H9 (cell line): Measurements from ENCODE around the gene DCAF17. TPM values are rescaled to one million over a fixed set of nuclear protein-coding genes. Genes with fewer than 3 reads are reported as not detected.

Experiments
- DNase-seq: peaks from one replicate; pipeline ENCODE4 v3.0.0-alpha.2; 2017
- H2AFZ ChIP-seq: one replicate; pipeline ENCODE4 v1.6.1; 2013; ENCODE audit warnings: mild to moderate bottlenecking, low read length, control low read depth, moderate library complexity
- H2AK5ac ChIP-seq: 2 replicates; pipeline ENCODE4 v1.6.1; 2013; ENCODE audit warnings: low read length, control low read depth, mixed read lengths; ENCODE audit not compliant: insufficient read length
- H2BK120ac ChIP-seq: one replicate; pipeline ENCODE4 v1.6.1; 2013; ENCODE audit warnings: low read depth, mild to moderate bottlenecking, low read length, control low read depth, inconsistent platforms; ENCODE audit not compliant: poor library complexity, severe bottlenecking
- H2BK12ac ChIP-seq: 2 replicates; pipeline ENCODE4 v1.6.1; 2013; ENCODE audit warnings: low read length, control low read depth, mixed read lengths, low read depth; ENCODE audit not compliant: insufficient read length
- H2BK15ac ChIP-seq: 2 replicates; pipeline ENCODE4 v1.6.1; 2013; ENCODE audit warnings: low read depth, low read length, control low read depth
- H2BK20ac ChIP-seq: one replicate; pipeline ENCODE4 v1.6.1; 2013; ENCODE audit warnings: low read depth, mild to moderate bottlenecking, low read length, control low read depth, inconsistent platforms; ENCODE audit not compliant: poor library complexity, severe bottlenecking
- H2BK5ac ChIP-seq: 2 replicates; pipeline ENCODE4 v1.6.1; 2013; ENCODE audit warnings: low read length, control low read depth, mixed read lengths; ENCODE audit not compliant: insufficient read length
- H3K14ac ChIP-seq: 2 replicates; pipeline ENCODE4 v1.6.1; 2013; ENCODE audit warnings: low read length, control low read depth; ENCODE audit not compliant: insufficient read depth
- H3K18ac ChIP-seq: 2 replicates; pipeline ENCODE4 v1.6.1; 2013; ENCODE audit warnings: low read depth, mild to moderate bottlenecking, mixed read lengths, low read length, control low read depth; ENCODE audit not compliant: insufficient read length
- H3K23ac ChIP-seq: 2 replicates; pipeline ENCODE4 v1.6.1; 2013; ENCODE audit warnings: low read length, control low read depth, mixed read lengths, low read depth; ENCODE audit not compliant: insufficient read length
- H3K23me2 ChIP-seq: 2 replicates; pipeline ENCODE4 v1.6.1; 2013; ENCODE audit warnings: low read depth, mild to moderate bottlenecking, mixed read lengths, low read length, control low read depth; ENCODE audit not compliant: insufficient read length, poor library complexity, severe bottlenecking
- H3K27ac ChIP-seq: 2 replicates; pipeline ENCODE4 v1.5.1; 2013; ENCODE audit warnings: low read length, control low read depth, mixed read lengths, low read depth; ENCODE audit not compliant: insufficient read length
- H3K27me3 ChIP-seq: 2 replicates; pipeline ENCODE4 v1.6.1; 2013; ENCODE audit warnings: low read length, control low read depth, inconsistent platforms; ENCODE audit not compliant: insufficient read depth
- H3K4ac ChIP-seq: 2 replicates; pipeline ENCODE4 v1.6.1; 2013; ENCODE audit warnings: low read depth, mild to moderate bottlenecking, control low read depth, inconsistent platforms, low read length, moderate library complexity
- H3K4me1 ChIP-seq: 2 replicates; pipeline ENCODE4 v1.6.1; 2013; ENCODE audit warnings: low read length, control low read depth, inconsistent platforms; ENCODE audit not compliant: insufficient read depth
- H3K4me2 ChIP-seq: 2 replicates; pipeline ENCODE4 v1.6.1; 2013; ENCODE audit warnings: low read length, control low read depth, mixed read lengths; ENCODE audit not compliant: insufficient read length, insufficient read depth
- H3K56ac ChIP-seq: 2 replicates; pipeline ENCODE4 v1.6.1; 2013; ENCODE audit warnings: low read depth, mild to moderate bottlenecking, mixed read lengths, low read length, control low read depth; ENCODE audit not compliant: insufficient read length
- H3K79me1 ChIP-seq: 2 replicates; pipeline ENCODE4 v1.6.1; 2013; ENCODE audit warnings: low read depth, mild to moderate bottlenecking, moderate library complexity, low read length, control low read depth, inconsistent platforms; ENCODE audit not compliant: insufficient read depth, poor library complexity, severe bottlenecking
- H3K79me2 ChIP-seq: 2 replicates; pipeline ENCODE4 v1.6.1; 2013; ENCODE audit warnings: low read length, control low read depth, inconsistent platforms; ENCODE audit not compliant: insufficient read depth
- H3K9ac ChIP-seq: 2 replicates; pipeline ENCODE4 v1.6.1; 2013; ENCODE audit warnings: low read length, control low read depth, mixed read lengths; ENCODE audit not compliant: insufficient read length; ENCODE audit errors: extremely low read depth
- H3K9me3 ChIP-seq: one replicate; pipeline ENCODE4 v1.6.1; 2013; ENCODE audit warnings: low read depth, low read length, inconsistent platforms; ENCODE audit not compliant: control insufficient read depth
- H3T11ph ChIP-seq: one replicate; pipeline ENCODE4 v1.6.1; 2013; ENCODE audit warnings: mild to moderate bottlenecking, low read length, control low read depth, inconsistent platforms
- H4K20me1 ChIP-seq: one replicate; pipeline ENCODE4 v1.6.1; 2013; ENCODE audit not compliant: control insufficient read depth, insufficient read length, insufficient read depth
- H4K5ac ChIP-seq: 2 replicates; pipeline ENCODE4 v1.6.1; 2013; ENCODE audit warnings: low read depth, mild to moderate bottlenecking, mixed read lengths, low read length, control low read depth; ENCODE audit not compliant: insufficient read length
- H4K8ac ChIP-seq: replicated peaks from 2 replicates; pipeline ENCODE4 v1.6.1; 2013; ENCODE audit warnings: low read length, control low read depth, mixed read lengths, low read depth; ENCODE audit not compliant: insufficient read length
- H4K91ac ChIP-seq: 2 replicates; pipeline ENCODE4 v1.6.1; 2013; ENCODE audit warnings: low read depth, mild to moderate bottlenecking, moderate library complexity, mixed read lengths, low read length, control low read depth; ENCODE audit not compliant: insufficient read length
- H3K27ac Mint-ChIP-seq, 3 experiments: 2 replicates in 2 of 3; 3 replicates in 1 of 3; pipeline ENCODE4 v1.8.0; 2020 to 2021; ENCODE audit warnings: mixed read lengths in 3 of 3, mild to moderate bottlenecking in 1 of 3, moderate library complexity in 1 of 3
- H3K27me3 Mint-ChIP-seq: 2 replicates; pipeline ENCODE4 v1.8.0; 2021; ENCODE audit warnings: low read depth, mild to moderate bottlenecking, moderate library complexity, mixed read lengths
- H3K36me3 Mint-ChIP-seq, 3 experiments: 2 replicates in 2 of 3; 3 replicates in 1 of 3; pipeline ENCODE4 v1.8.0; 2020 to 2021; ENCODE audit warnings: low read depth in 3 of 3, mixed read lengths in 3 of 3; ENCODE audit not compliant: insufficient read depth in 1 of 3
- H3K4me1 Mint-ChIP-seq, 2 experiments: 2 replicates each; pipeline ENCODE4 v1.8.0; 2020; ENCODE audit warnings: mixed read lengths in 2 of 2
- H3K4me3 Mint-ChIP-seq, 2 experiments: 2 replicates in 1 of 2; 3 replicates in 1 of 2; pipeline ENCODE4 v1.8.0; 2020 to 2021; ENCODE audit warnings: mild to moderate bottlenecking in 2 of 2, mixed read lengths in 2 of 2, moderate library complexity in 1 of 2
- H3K9me3 Mint-ChIP-seq, 2 experiments: 2 replicates in 1 of 2; 3 replicates in 1 of 2; pipeline ENCODE4 v1.8.0; 2020; ENCODE audit warnings: mild to moderate bottlenecking in 2 of 2, mixed read lengths in 2 of 2, moderate library complexity in 1 of 2
- WGBS: extraction: QIAGEN DNeasy Blood & Tissue Kit; methylation state at CpG from one replicate; pipeline ENCODE4 v1.1.7; 2013; ENCODE audit warnings: missing lambda C conversion rate, low lambda C conversion rate, mixed read lengths; ENCODE audit not compliant: insufficient read length; ENCODE audit errors: extremely low coverage; 5-methylcytosine and 5-hydroxymethylcytosine counted together
- total RNA-seq: library from RNA; stranded (reverse); gene quantifications from 2 replicates; pipeline ENCODE4 v1.2.1, GENCODE V29; 2021
- TF ChIP-seq, protein P1 (sequence below): fragments of 200-600 bp; sonication (generic); conservative IDR thresholded peaks from 3 replicates; pipeline ENCODE4 v1.8.0; 2021; ENCODE audit warnings: antibody characterized with exemption, mild to moderate bottlenecking

The DCAF17 gene
- total RNA-seq, 1 experiment from 2014 or later, result 28.1 TPM

GRCh38 chr2:171522788-171523087 is 88.7 kb downstream of the DCAF17 start:
- Histone ChIP-seq H3K27me3 (no peaks in the 10 kb centered on the region), H2AK5ac (no peak overlapping the region), H2BK15ac (no peak overlapping the region; the same call in 1 of the 2 replicates), H2BK12ac (no peak overlapping the region), H4K5ac (no peak overlapping the region), H3K9me3 (no peaks in the 10 kb centered on the region), H3K56ac (no peak overlapping the region), H3K79me2 (no peaks in the 10 kb centered on the region), H3K27ac (no peak overlapping the region), H4K20me1 (no peaks in the 10 kb centered on the region), H3K4me1 (no peaks in the 10 kb centered on the region), H3T11ph (no peak overlapping the region), H2BK120ac (no peak overlapping the region), H3K23ac (no peak overlapping the region), H3K23me2 (peaks cover 11% of the 10 kb centered on the region), H3K14ac (peak overlapping the region; percentile 82), H2AFZ (no peak overlapping the region), H2BK20ac (no peak overlapping the region), H4K8ac (no peak overlapping the region), H3K79me1 (no peaks in the 10 kb centered on the region), H2BK5ac (no peak overlapping the region), H3K4me2 (peak overlapping the region; percentile 90), H4K91ac (no peak overlapping the region), H3K18ac (peak overlapping the region; percentile 69), H3K9ac (peak overlapping the region; percentile 66), H3K4ac (no peak overlapping the region)
- peak; percentile 56 for DNase-seq
- H3K36me3 Mint-ChIP-seq, result no peaks in the 10 kb centered on the region; a peak in 1 of 7 replicates
- WGBS, result no CpG with 5 or more reads among the region's 29 CpGs
- peaks cover 29% of the 10 kb centered on the region for H3K27me3 Mint-ChIP-seq
- peaks cover 22 to 32% of the 10 kb centered on the region in 2 experiments for H3K4me1 Mint-ChIP-seq
- peak overlapping the region; percentile 89 to 97 for H3K4me3 Mint-ChIP-seq
- TF ChIP-seq, protein P1, sequence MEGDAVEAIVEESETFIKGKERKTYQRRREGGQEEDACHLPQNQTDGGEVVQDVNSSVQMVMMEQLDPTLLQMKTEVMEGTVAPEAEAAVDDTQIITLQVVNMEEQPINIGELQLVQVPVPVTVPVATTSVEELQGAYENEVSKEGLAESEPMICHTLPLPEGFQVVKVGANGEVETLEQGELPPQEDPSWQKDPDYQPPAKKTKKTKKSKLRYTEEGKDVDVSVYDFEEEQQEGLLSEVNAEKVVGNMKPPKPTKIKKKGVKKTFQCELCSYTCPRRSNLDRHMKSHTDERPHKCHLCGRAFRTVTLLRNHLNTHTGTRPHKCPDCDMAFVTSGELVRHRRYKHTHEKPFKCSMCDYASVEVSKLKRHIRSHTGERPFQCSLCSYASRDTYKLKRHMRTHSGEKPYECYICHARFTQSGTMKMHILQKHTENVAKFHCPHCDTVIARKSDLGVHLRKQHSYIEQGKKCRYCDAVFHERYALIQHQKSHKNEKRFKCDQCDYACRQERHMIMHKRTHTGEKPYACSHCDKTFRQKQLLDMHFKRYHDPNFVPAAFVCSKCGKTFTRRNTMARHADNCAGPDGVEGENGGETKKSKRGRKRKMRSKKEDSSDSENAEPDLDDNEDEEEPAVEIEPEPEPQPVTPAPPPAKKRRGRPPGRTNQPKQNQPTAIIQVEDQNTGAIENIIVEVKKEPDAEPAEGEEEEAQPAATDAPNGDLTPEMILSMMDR, result no peak
- peak overlapping the region in 1 of 3 experiments; percentile 88; a peak in 1 of 7 replicates for H3K27ac Mint-ChIP-seq
- peaks cover 0 to 2% of the 10 kb centered on the region in 2 experiments; a peak in 1 of 5 replicates for H3K9me3 Mint-ChIP-seq
